ENCODE measurements around the gene RGL1.

DNA sequence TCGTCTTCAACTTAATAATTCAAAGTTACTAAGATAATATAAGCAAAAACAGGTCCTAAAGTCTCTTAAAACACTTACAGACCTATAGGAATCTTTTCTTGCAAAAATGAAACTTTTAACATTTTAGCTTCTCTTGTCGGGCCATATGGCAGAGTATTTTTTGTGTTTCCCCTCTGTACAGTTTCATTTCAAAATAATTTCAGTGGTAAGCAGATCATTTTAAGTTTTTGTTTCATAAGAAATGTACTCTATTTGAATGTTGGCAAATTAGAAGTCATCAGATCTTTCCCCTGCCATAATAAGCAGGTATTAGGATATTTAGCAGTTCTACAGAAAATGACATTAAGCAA, 37.9 kb downstream of the RGL1 start:
- TF ChIP-seq, protein P1, sequence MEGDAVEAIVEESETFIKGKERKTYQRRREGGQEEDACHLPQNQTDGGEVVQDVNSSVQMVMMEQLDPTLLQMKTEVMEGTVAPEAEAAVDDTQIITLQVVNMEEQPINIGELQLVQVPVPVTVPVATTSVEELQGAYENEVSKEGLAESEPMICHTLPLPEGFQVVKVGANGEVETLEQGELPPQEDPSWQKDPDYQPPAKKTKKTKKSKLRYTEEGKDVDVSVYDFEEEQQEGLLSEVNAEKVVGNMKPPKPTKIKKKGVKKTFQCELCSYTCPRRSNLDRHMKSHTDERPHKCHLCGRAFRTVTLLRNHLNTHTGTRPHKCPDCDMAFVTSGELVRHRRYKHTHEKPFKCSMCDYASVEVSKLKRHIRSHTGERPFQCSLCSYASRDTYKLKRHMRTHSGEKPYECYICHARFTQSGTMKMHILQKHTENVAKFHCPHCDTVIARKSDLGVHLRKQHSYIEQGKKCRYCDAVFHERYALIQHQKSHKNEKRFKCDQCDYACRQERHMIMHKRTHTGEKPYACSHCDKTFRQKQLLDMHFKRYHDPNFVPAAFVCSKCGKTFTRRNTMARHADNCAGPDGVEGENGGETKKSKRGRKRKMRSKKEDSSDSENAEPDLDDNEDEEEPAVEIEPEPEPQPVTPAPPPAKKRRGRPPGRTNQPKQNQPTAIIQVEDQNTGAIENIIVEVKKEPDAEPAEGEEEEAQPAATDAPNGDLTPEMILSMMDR (IDR thresholded peaks at IDR 0.05), result no peak
- TF ChIP-seq POLR2AphosphoS5 (IDR thresholded peaks at IDR 0.05), result no peak
